ENCODE results near the gene CRADD. TPM values are rescaled to one million over a fixed set of nuclear protein-coding genes. Genes with fewer than 3 reads are reported as not detected.

The CRADD gene
- total RNA-seq, 1 donor from 2014 or later: 8.1 TPM

GRCh38 chr12:93679308-93679925 is 2.2 kb downstream of the CRADD start:
- Mint-ChIP-seq H3K36me3 (ENCODE audit: low read depth) (peaks cover 15% of the 10 kb centered on the region), H3K27me3 (no peaks in the 10 kb centered on the region), H3K9me3 (peaks cover 6% of the 10 kb centered on the region), H3K4me1 (peaks cover 32% of the 10 kb centered on the region), H3K27ac (peak overlapping the region; percentile 6), H3K4me3 (peak overlapping the region; percentile 96)
- intact Hi-C loops (cut with micrococcal nuclease): loop anchor here (5.0 kb wide), 2 partner anchors 87 to 752 kb away; partner anchors contain the start of gene EEA1
- no peak for DNase-seq

- Mint-ChIP-seq H3K4me1 (peaks cover 37% of the 10 kb centered on the region), H3K27me3 (no peaks in the 10 kb centered on the region), H3K36me3 (ENCODE audit: low read depth) (peaks cover 15% of the 10 kb centered on the region), H3K9me3 (peaks cover 5% of the 10 kb centered on the region), H3K4me3 (no peak overlapping the region), H3K27ac (no peak overlapping the region)
- no peak for DNase-seq
- intact Hi-C loops (cut with micrococcal nuclease): no loop called here
Measured at GRCh38 chr12:93680006-93680405, 2.8 kb downstream of the CRADD start.

GRCh38 chr12:93682846-93683261 is 5.7 kb downstream of the CRADD start:
- intact Hi-C loops (cut with micrococcal nuclease): no loop called here
- H3K27ac Mint-ChIP-seq: no peak overlapping the region

GRCh38 chr12:93683410-93683809 is 6.2 kb downstream of the CRADD start:
- H3K4me1 Mint-ChIP-seq: peaks cover 23% of the 10 kb centered on the region
- DNase-seq: no peak
- no peaks in the 10 kb centered on the region for H3K27me3 Mint-ChIP-seq
- intact Hi-C loops (cut with micrococcal nuclease): no loop called here
- no peaks in the 10 kb centered on the region for H3K9me3 Mint-ChIP-seq
- no peak overlapping the region for H3K27ac Mint-ChIP-seq
- peaks cover 12% of the 10 kb centered on the region for H3K36me3 Mint-ChIP-seq (ENCODE audit: low read depth)
- no peak overlapping the region for H3K4me3 Mint-ChIP-seq

More at GRCh38 chr12:93682846-93683261, 5.7 kb downstream of the CRADD start:
- no peak for DNase-seq
- Mint-ChIP-seq H3K4me1 (peaks cover 29% of the 10 kb centered on the region), H3K9me3 (no peaks in the 10 kb centered on the region), H3K4me3 (no peak overlapping the region), H3K27me3 (no peaks in the 10 kb centered on the region), H3K36me3 (ENCODE audit: low read depth) (peaks cover 12% of the 10 kb centered on the region)

- Mint-ChIP-seq H3K4me3 (no peak overlapping the region), H3K4me1 (peaks cover 20% of the 10 kb centered on the region), H3K27me3 (no peaks in the 10 kb centered on the region), H3K36me3 (ENCODE audit: low read depth) (peaks cover 4% of the 10 kb centered on the region), H3K9me3 (no peaks in the 10 kb centered on the region), H3K27ac (no peak overlapping the region)
- intact Hi-C loops (cut with micrococcal nuclease): no loop called here
- no peak for DNase-seq
Measured at GRCh38 chr12:93684716-93685115, 7.5 kb downstream of the CRADD start.

- Mint-ChIP-seq H3K36me3 (ENCODE audit: low read depth) (peaks cover 2% of the 10 kb centered on the region), H3K4me3 (no peak overlapping the region), H3K9me3 (no peaks in the 10 kb centered on the region), H3K27me3 (no peaks in the 10 kb centered on the region), H3K4me1 (peaks cover 18% of the 10 kb centered on the region), H3K27ac (no peak overlapping the region)
- DNase-seq: no peak
- intact Hi-C loops (cut with micrococcal nuclease): no loop called here
Measured at GRCh38 chr12:93686572-93687356, 9.6 kb downstream of the CRADD start.

- H3K9me3 Mint-ChIP-seq: peaks cover 12% of the 10 kb centered on the region
- intact Hi-C loops (cut with micrococcal nuclease): no loop called here
- no peak overlapping the region for H3K4me3 Mint-ChIP-seq
- H3K27ac Mint-ChIP-seq: no peak overlapping the region
- DNase-seq: no peak
- peaks cover 2% of the 10 kb centered on the region for H3K36me3 Mint-ChIP-seq (ENCODE audit: low read depth)
- H3K4me1 Mint-ChIP-seq: peaks cover 16% of the 10 kb centered on the region
- peaks cover 6% of the 10 kb centered on the region for H3K27me3 Mint-ChIP-seq
Measured at GRCh38 chr12:93689076-93689834, 12.1 kb downstream of the CRADD start.

- Mint-ChIP-seq H3K27me3 (peaks cover 6% of the 10 kb centered on the region), H3K9me3 (peaks cover 12% of the 10 kb centered on the region), H3K36me3 (ENCODE audit: low read depth) (no peaks in the 10 kb centered on the region), H3K4me3 (no peak overlapping the region), H3K27ac (no peak overlapping the region), H3K4me1 (peaks cover 9% of the 10 kb centered on the region)
- DNase-seq: no peak
- intact Hi-C loops (cut with micrococcal nuclease): no loop called here
Measured at GRCh38 chr12:93696462-93696861, 19.3 kb downstream of the CRADD start.

GRCh38 chr12:93698307-93699092 is 21.3 kb downstream of the CRADD start:
- Mint-ChIP-seq H3K36me3 (ENCODE audit: low read depth) (no peaks in the 10 kb centered on the region), H3K4me3 (no peak overlapping the region), H3K4me1 (peaks cover 14% of the 10 kb centered on the region), H3K9me3 (peaks cover 4% of the 10 kb centered on the region), H3K27ac (no peak overlapping the region), H3K27me3 (peaks cover 2% of the 10 kb centered on the region)
- intact Hi-C loops (cut with micrococcal nuclease): no loop called here
- DNase-seq: no peak

GRCh38 chr12:93699271-93700145 is 22.3 kb downstream of the CRADD start:
- H3K27me3 Mint-ChIP-seq: no peaks in the 10 kb centered on the region
- no peaks in the 10 kb centered on the region for H3K9me3 Mint-ChIP-seq
- H3K4me1 Mint-ChIP-seq: peaks cover 17% of the 10 kb centered on the region
- no peak overlapping the region for H3K4me3 Mint-ChIP-seq
- intact Hi-C loops (cut with micrococcal nuclease): no loop called here
- DNase-seq: no peak
- H3K27ac Mint-ChIP-seq: no peak overlapping the region
- no peaks in the 10 kb centered on the region for H3K36me3 Mint-ChIP-seq (ENCODE audit: low read depth)

- peaks cover 17% of the 10 kb centered on the region for H3K4me1 Mint-ChIP-seq
- peaks cover 2% of the 10 kb centered on the region for H3K9me3 Mint-ChIP-seq
- H3K27ac Mint-ChIP-seq: no peak overlapping the region
- H3K27me3 Mint-ChIP-seq: no peaks in the 10 kb centered on the region
- no peaks in the 10 kb centered on the region for H3K36me3 Mint-ChIP-seq (ENCODE audit: low read depth)
- DNase-seq: no peak
- intact Hi-C loops (cut with micrococcal nuclease): no loop called here
- no peak overlapping the region for H3K4me3 Mint-ChIP-seq
Measured at GRCh38 chr12:93702707-93703315, 25.6 kb downstream of the CRADD start.

GRCh38 chr12:93704122-93704521 is 26.9 kb downstream of the CRADD start:
- H3K36me3 Mint-ChIP-seq (ENCODE audit: low read depth): peaks cover under 1% of the 10 kb centered on the region
- H3K9me3 Mint-ChIP-seq: peaks cover 10% of the 10 kb centered on the region
- no peaks in the 10 kb centered on the region for H3K27me3 Mint-ChIP-seq
- peaks cover 14% of the 10 kb centered on the region for H3K4me1 Mint-ChIP-seq
- intact Hi-C loops (cut with micrococcal nuclease): no loop called here
- H3K27ac Mint-ChIP-seq: no peak overlapping the region
- no peak overlapping the region for H3K4me3 Mint-ChIP-seq
- DNase-seq: no peak

All from activated CD4-positive, alpha-beta T cell treated with anti-CD3 and anti-CD28 coated beads, Interleukin-2, amount 10 ng/mL, durations not matched to agents 24 days and 14 days (primary cell).